Small intestine (tissue), 7 donors: ENCODE data around the gene RPS6KA1. TPM values are rescaled to one million over a fixed set of nuclear protein-coding genes. Genes with fewer than 3 reads are reported as not detected.

Experiments used
- DNase-seq, 2 donors: peaks; one replicate each; pipeline versions ENCODE4 v3.0.0 to v3.0.0-alpha.2; 2013
- FAIRE-seq: peaks from 2 replicates; lab custom pipeline; 2012; peaks lifted over from hg19 to GRCh38; lab: Jason Lieb, UNC
- H3K27ac ChIP-seq, 3 donors: one replicate each; pipeline ENCODE4 v1.5.1; 2013; ENCODE audit warnings: low read length in 2 of 3, mild to moderate bottlenecking in 2 of 3, control low read depth in 1 of 3, inconsistent platforms in 1 of 3, low read depth in 1 of 3, moderate library complexity in 1 of 3
- H3K27me3 ChIP-seq, 3 donors: one replicate each; pipeline ENCODE4 v1.6.1; 2013; ENCODE audit warnings: low read length in 3 of 3, inconsistent platforms in 1 of 3; ENCODE audit not compliant: control insufficient read depth in 3 of 3, insufficient read depth in 3 of 3
- H3K36me3 ChIP-seq, 3 donors: one replicate each; pipeline ENCODE4 v1.6.1; 2013; ENCODE audit warnings: low read length in 3 of 3, inconsistent platforms in 1 of 3, low read depth in 1 of 3, mild to moderate bottlenecking in 1 of 3, moderate library complexity in 1 of 3; ENCODE audit not compliant: control insufficient read depth in 3 of 3, insufficient read depth in 2 of 3
- H3K4me1 ChIP-seq, 3 donors: one replicate each; pipeline ENCODE4 v1.6.1; 2013; ENCODE audit warnings: low read length in 2 of 3, inconsistent platforms in 1 of 3, low read depth in 1 of 3, mild to moderate bottlenecking in 1 of 3, moderate library complexity in 1 of 3; ENCODE audit not compliant: control insufficient read depth in 3 of 3, insufficient read depth in 2 of 3
- H3K4me3 ChIP-seq, 3 donors: one replicate each; pipeline ENCODE4 v1.5.1; 2013; ENCODE audit warnings: low read length in 3 of 3, control low read depth in 1 of 3, inconsistent platforms in 1 of 3, low read depth in 1 of 3, mild to moderate bottlenecking in 1 of 3, moderate library complexity in 1 of 3
- H3K9me3 ChIP-seq, 2 donors: one replicate each; pipeline ENCODE4 v1.6.1; 2013; ENCODE audit warnings: low read depth in 1 of 2, low read length in 1 of 2; ENCODE audit not compliant: control insufficient read depth in 2 of 2, insufficient read depth in 1 of 2
- WGBS, 3 donors: extraction: QIAGEN DNeasy Blood & Tissue Kit; methylation state at CpG; one replicate each; pipeline ENCODE4 v1.1.7; 2013; 5-methylcytosine and 5-hydroxymethylcytosine counted together
- polyA plus RNA-seq, 4 donors: library from polyadenylated mRNA; stranded (reverse) in 3 of 4; unstranded in 1 of 4; fragments of 200-250 nt in 3 of 4; fragments of 120-200 nt in 1 of 4; gene quantifications; one replicate each; pipeline versions ENCODE4 v1.2.1 to v1.2.3, GENCODE V29; 2013
- donor health status: healthy with polysubstance abuse.
- donor health status: control.
- donor health status: control.
- donor health status: Bipolar disorder and iron deficiency.
- donor health status: healthy.

The RPS6KA1 gene
- polyA plus RNA-seq, 4 donors: 60.9 to 223 (median 139) TPM

DNA sequence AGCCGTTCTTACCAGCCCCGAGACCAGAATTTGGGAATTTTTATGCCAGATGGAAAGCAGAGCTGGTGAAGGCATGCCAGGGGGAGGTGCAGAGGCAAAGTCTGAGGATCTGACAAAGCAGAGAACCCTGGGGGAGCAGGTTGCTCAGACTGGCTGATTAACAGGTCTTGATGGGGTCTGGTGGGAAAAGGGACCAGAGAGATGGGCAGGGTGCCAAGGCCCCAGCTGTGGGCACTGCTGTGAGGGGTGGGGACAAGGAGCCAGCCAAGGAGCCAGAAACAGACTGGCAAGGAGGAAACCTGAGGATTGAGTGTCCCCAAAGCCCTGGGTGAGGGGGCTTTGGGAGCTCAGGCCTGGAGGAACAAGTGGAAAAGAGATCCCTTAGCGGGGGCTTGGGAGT is 21.4 kb downstream of the RPS6KA1 start:
- FAIRE-seq: no peak
- no peaks in the 10 kb centered on the region for H3K4me1 ChIP-seq
- WGBS, 3 donors: 90 to 97% (median 94%) methylated on average over 2 to 3 of the region's 3 CpGs

DNA sequence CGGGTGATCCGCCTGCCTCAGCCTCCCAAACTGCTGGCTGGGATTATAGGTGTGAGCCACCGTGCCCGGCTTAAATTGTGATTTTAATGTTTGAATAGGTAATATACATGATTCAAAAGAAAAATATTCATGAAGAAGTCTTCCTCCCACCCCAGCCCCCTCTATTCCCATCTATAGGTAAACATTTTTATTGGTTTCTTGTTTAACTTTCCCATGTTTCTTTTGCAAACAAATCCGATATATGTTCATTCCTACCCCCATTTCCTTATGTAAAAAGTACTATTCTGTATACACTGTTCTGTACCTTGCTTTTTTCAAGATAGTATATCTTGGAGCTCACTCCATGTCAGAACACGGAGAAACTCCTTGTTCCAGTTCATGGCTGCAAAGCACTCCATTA is 23.2 kb downstream of the RPS6KA1 start:
- no peaks in the 10 kb centered on the region for H3K9me3 ChIP-seq
- no peak overlapping the region for H3K4me3 ChIP-seq
- no peak overlapping the region for H3K27ac ChIP-seq
- FAIRE-seq (no peak), DNase-seq (no peak)
- no peaks in the 10 kb centered on the region for H3K4me1 ChIP-seq
- no peaks in the 10 kb centered on the region for H3K27me3 ChIP-seq
- peaks cover 20 to 88% (median 48%) of the 10 kb centered on the region in 3 donors for H3K36me3 ChIP-seq
- WGBS, 3 donors: 93 to 96% (median 94%) methylated on average over 6 of the region's 6 CpGs

More for the DNA sequence above, 21.4 kb downstream of the RPS6KA1 start:
- H3K36me3 ChIP-seq: peaks cover 14 to 91% (median 41%) of the 10 kb centered on the region in 3 donors
- H3K4me3 ChIP-seq: no peak overlapping the region
- no peak overlapping the region for H3K27ac ChIP-seq
- no peaks in the 10 kb centered on the region for H3K9me3 ChIP-seq
- DNase-seq: no peak
- H3K27me3 ChIP-seq: no peaks in the 10 kb centered on the region

DNA sequence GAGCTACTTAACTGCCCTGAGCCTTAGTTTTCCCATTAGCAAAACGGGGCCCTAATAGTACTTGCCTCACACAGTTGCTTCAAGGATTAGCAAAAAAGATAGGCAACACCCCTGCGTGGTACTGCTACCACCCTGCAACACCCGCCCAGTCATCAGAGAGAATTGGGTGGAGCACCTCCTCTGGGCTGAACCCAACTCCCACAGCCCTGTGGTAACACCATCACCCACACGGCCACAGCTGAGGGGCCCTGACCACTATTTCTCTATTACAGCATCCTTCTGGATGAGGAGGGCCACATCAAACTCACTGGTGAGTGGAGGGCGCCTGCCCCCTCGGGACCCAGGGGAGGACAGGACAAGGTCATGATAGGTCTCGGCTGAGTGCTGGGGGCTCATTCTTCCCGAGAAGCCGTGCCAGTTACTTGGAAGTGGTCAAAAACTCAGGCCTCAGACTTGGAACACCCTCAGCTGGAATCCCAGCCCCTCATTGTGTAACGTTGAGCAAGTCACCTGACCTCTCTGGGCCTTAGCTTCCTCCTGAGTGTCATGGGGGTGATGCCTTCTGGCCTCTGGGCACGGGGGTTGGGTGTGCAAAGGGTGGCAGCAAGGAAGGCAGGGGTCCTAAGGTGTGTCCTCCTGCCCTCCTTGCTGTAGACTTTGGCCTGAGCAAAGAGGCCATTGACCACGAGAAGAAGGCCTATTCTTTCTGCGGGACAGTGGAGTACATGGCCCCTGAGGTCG is 24.6 kb downstream of the RPS6KA1 start:
- H3K9me3 ChIP-seq: no peaks in the 10 kb centered on the region
- 81 to 86% (median 84%) methylated on average over 13 to 14 of the region's 14 CpGs for whole genome bisulfite sequencing, 3 donors
- DNase-seq: no peak
- H3K4me1 ChIP-seq: no peaks in the 10 kb centered on the region
- H3K27me3 ChIP-seq: no peaks in the 10 kb centered on the region
- no peak overlapping the region for H3K27ac ChIP-seq
- no peak overlapping the region for H3K4me3 ChIP-seq
- FAIRE-seq: no peak
- H3K36me3 ChIP-seq: peaks cover 24 to 89% (median 56%) of the 10 kb centered on the region in 3 donors

DNA sequence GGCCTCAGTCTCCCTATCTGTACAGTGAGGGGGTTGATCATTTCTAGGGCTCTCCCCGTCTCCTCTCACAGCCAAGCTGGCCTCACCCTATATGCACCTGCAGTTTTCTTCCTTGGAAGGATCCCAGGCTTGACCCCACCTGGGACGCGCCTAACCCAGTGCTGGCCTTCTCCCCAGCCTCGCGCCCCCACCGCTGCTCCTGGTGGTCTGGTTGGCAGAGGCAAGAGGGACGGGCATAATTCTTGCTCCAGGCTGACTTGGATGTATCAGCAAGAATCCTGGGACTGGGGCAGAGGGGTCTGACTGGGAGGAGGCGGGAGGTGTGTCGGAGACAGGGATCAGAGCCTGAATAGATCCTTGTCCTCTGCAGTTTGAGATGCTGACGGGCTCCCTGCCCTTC is 25.2 kb downstream of the RPS6KA1 start:
- FAIRE-seq (no peak), DNase-seq (no peak)
- Histone ChIP-seq H3K4me1 (no peaks in the 10 kb centered on the region), H3K4me3 (no peak overlapping the region), H3K27ac (no peak overlapping the region), H3K9me3 (no peaks in the 10 kb centered on the region), H3K36me3 (peaks cover 24 to 89% (median 57%) of the 10 kb centered on the region in 3 donors), H3K27me3 (no peaks in the 10 kb centered on the region)
- WGBS, 3 donors: 96 to 100% (median 99%) methylated on average over 9 to 10 of the region's 10 CpGs

DNA sequence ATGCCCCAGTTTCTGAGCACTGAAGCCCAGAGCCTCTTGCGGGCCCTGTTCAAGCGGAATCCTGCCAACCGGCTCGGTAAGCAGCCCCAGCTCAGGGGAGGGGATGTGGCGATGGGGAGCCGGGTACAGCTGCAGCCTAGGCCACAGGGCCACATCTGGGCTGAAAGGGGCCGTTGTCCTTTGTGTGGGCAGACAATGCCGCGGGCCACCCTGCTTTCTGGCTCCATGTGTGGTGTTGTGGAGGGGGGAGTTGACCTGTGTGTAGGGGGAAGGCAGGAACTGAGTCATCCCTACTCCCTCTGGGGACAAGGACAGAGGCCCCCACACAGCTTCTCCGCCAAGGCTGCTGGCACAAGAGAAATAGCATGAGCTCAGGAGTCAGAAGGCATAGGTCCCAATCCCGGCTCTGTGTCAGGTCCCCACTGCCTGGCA is 26.0 kb downstream of the RPS6KA1 start:
- peaks cover 23 to 93% (median 61%) of the 10 kb centered on the region in 3 donors for H3K36me3 ChIP-seq
- 84 to 93% (median 89%) methylated on average over 8 to 11 of the region's 11 CpGs for WGBS, 3 donors
- no peaks in the 10 kb centered on the region for H3K4me1 ChIP-seq
- no peak overlapping the region for H3K4me3 ChIP-seq
- H3K27me3 ChIP-seq: no peaks in the 10 kb centered on the region
- H3K27ac ChIP-seq: no peak overlapping the region
- H3K9me3 ChIP-seq: no peaks in the 10 kb centered on the region
- DNase-seq (no peak), FAIRE-seq (no peak)

DNA sequence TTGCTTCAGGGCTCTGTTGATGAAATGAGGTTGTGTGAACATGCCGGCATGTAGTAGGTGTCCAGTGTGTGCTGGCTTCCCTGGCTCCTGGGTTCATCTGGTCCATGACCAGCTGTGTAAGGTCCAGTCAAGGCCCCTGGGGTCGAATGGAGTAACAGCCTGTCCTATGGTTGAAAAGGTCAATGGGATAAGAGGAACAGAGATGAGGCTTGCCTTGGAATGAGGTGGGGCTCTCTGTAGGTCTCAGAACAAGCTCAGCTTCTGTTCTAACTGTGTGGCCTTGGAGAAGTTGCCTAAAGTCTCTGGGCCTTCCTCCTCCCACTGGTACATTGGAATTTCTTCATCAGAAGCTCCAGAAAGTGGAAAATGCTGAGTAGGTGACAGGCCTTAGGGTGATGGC is 26.6 kb downstream of the RPS6KA1 start:
- H3K4me3 ChIP-seq: no peak overlapping the region
- 86 to 94% (median 86%) methylated on average over 2 of the region's 2 CpGs for WGBS, 3 donors
- DNase-seq: no peak
- no peak for FAIRE-seq
- no peaks in the 10 kb centered on the region for H3K4me1 ChIP-seq
- H3K27ac ChIP-seq: no peak overlapping the region
- H3K9me3 ChIP-seq: no peaks in the 10 kb centered on the region
- no peaks in the 10 kb centered on the region for H3K27me3 ChIP-seq
- H3K36me3 ChIP-seq: peaks cover 20 to 93% (median 62%) of the 10 kb centered on the region in 3 donors

DNA sequence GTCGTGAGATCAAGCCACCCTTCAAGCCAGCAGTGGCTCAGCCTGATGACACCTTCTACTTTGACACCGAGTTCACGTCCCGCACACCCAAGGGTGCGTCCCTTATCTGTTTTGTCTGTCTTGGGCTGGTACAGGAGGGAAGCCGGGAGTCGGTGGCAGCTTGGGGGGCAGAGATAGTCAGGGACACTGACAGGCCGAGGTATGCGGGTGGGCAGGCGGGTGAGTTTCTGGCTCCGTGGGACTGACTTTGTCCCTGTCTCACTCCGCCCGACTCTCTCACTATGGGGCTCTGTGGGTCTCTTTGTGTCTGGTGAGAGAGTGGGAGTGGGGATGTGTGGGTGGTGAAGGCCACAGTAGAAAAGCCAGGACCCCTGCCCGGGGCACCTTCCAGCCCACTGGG is 27.4 kb downstream of the RPS6KA1 start:
- peaks cover 23 to 93% (median 57%) of the 10 kb centered on the region in 3 donors for H3K36me3 ChIP-seq
- H3K4me3 ChIP-seq: no peak overlapping the region
- 95 to 98% (median 96%) methylated on average over 14 of the region's 14 CpGs for WGBS, 3 donors
- no peaks in the 10 kb centered on the region for H3K27me3 ChIP-seq
- H3K9me3 ChIP-seq: no peaks in the 10 kb centered on the region
- DNase-seq (no peak), FAIRE-seq (no peak)
- no peak overlapping the region for H3K27ac ChIP-seq
- H3K4me1 ChIP-seq: no peaks in the 10 kb centered on the region

DNA sequence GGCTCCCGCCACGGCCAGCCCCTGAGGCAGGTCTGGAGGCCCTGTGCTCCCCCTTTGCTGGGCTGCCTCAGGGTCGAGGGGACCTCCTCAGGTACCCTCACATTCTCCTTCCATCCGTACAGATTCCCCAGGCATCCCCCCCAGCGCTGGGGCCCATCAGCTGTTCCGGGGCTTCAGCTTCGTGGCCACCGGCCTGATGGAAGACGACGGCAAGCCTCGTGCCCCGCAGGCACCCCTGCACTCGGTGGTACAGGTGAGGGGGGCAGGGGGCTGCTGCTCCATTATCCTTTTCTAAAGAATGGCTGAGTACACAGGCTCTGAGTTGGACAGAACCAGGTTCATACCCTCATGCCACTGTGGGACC is 29.1 kb downstream of the RPS6KA1 start:
- FAIRE-seq: no peak
- 87 to 92% (median 91%) methylated on average over 13 of the region's 13 CpGs for WGBS, 3 donors

More for the DNA sequence above, 29.1 kb downstream of the RPS6KA1 start:
- no peaks in the 10 kb centered on the region for H3K27me3 ChIP-seq
- DNase-seq: no peak
- H3K9me3 ChIP-seq: no peaks in the 10 kb centered on the region
- no peak overlapping the region for H3K4me3 ChIP-seq
- H3K27ac ChIP-seq: no peak overlapping the region
- no peaks in the 10 kb centered on the region for H3K4me1 ChIP-seq
- peaks cover 23 to 88% (median 59%) of the 10 kb centered on the region in 3 donors for H3K36me3 ChIP-seq
